A673 (cell line): ENCODE results near the gene GEMIN2. TPM values are rescaled to one million over a fixed set of nuclear protein-coding genes. Genes with fewer than 3 reads are reported as not detected.
"Not testable (repeated sequence)": the region's sequence is repeated elsewhere in the genome, so short reads cannot be mapped to it uniquely, and the experiment has no call there.

Source experiments
- BruUV-seq: library from RNA; stranded (reverse); fragments of 400-500 nt; replicated peaks from 2 replicates; lab custom pipeline; 2021; lab: Mats Ljungman, UMichigan
- CTCF ChIA-PET: fragments of 300-600 bp; sonication (Branson Sonifier 250); formaldehyde crosslinking; loops from one replicate; lab custom pipeline; 2022; ENCODE audit warnings: antibody characterized with exemption; lab: Charles Lee
- POLR2A ChIA-PET: fragments of 300-600 bp; sonication (Branson Sonifier 250); formaldehyde crosslinking; loops from one replicate; lab custom pipeline; 2022; ENCODE audit warnings: antibody characterized with exemption; ENCODE audit not compliant: low non-redundant PET; lab: Charles Lee
- DNase-seq: peaks from one replicate; pipeline ENCODE4 v3.0.0-alpha.2; 2015; ENCODE audit warnings: low spot score
- H3K27ac ChIP-seq: fragments of 200-600 bp; sonication (generic); 2 replicates; pipeline ENCODE4 v1.5.1; 2016; ENCODE audit warnings: mixed run types, low read depth, mild to moderate bottlenecking, mixed read lengths, antibody characterized with exemption, low read length; ENCODE audit not compliant: poor library complexity, severe bottlenecking
- H3K27me3 ChIP-seq: fragments of 200-600 bp; sonication (generic); replicated peaks from 2 replicates; pipeline ENCODE4 v1.6.1; 2017; ENCODE audit warnings: mixed run types, low read depth, mild to moderate bottlenecking, mixed read lengths, antibody characterized with exemption, low read length; ENCODE audit not compliant: insufficient read depth, poor library complexity
- H3K36me3 ChIP-seq: fragments of 200-600 bp; sonication (generic); 2 replicates; pipeline ENCODE4 v1.6.1; 2016; ENCODE audit warnings: mixed run types, mild to moderate bottlenecking, mixed read lengths, antibody characterized with exemption, low read length; ENCODE audit not compliant: insufficient read depth, poor library complexity, severe bottlenecking
- H3K4me1 ChIP-seq: fragments of 200-600 bp; sonication (generic); 2 replicates; pipeline ENCODE4 v1.6.1; 2017; ENCODE audit warnings: mixed run types, mild to moderate bottlenecking, mixed read lengths, antibody characterized with exemption, low read length; ENCODE audit not compliant: insufficient read depth, poor library complexity, severe bottlenecking
- H3K4me3 ChIP-seq: fragments of 200-600 bp; sonication (generic); 2 replicates; pipeline ENCODE4 v1.5.1; 2016; ENCODE audit warnings: low read depth, mixed run types, mild to moderate bottlenecking, mixed read lengths, low read length; ENCODE audit not compliant: poor library complexity, severe bottlenecking
- H3K9me3 ChIP-seq: fragments of 200-600 bp; sonication (generic); 2 replicates; pipeline ENCODE4 v1.6.1; 2016; ENCODE audit warnings: mixed run types, low read depth, mild to moderate bottlenecking, mixed read lengths, antibody characterized with exemption, low read length; ENCODE audit not compliant: poor library complexity, severe bottlenecking
- EZH2 ChIP-seq: fragments of 200-600 bp; sonication (generic); IDR thresholded peaks from 2 replicates; pipeline ENCODE4 v1.6.1; 2017; ENCODE audit warnings: borderline replicate concordance, low read depth, mild to moderate bottlenecking, mixed read lengths, antibody characterized with exemption, low read length; ENCODE audit not compliant: poor library complexity, severe bottlenecking
- intact Hi-C: fragments of 100-400 bp; cut with micrococcal nuclease; formaldehyde crosslinking; loops from one replicate; pipeline ENCODE4 v1.10.0; 2022; ENCODE audit not compliant: unreplicated experiment
- total RNA-seq: library from RNA; stranded (reverse); gene quantifications from 2 replicates; pipeline ENCODE4 v1.2.3, GENCODE V29; 2021
- TF ChIP-seq, protein P1 (sequence below): fragments of 300-800, 200-600 bp; sonication (generic); conservative IDR thresholded peaks from 2 replicates; pipeline ENCODE4 v1.5.1; 2017; ENCODE audit warnings: low read depth, mild to moderate bottlenecking, antibody characterized with exemption, low read length, moderate library complexity, mixed read lengths

GEMIN2 gene
- total RNA-seq, 1 experiment from 2014 or later: 27.7 TPM

- Histone ChIP-seq H3K4me3 (no peak overlapping the region), H3K36me3 (peaks cover 4% of the 10 kb centered on the region), H3K27ac (no peak overlapping the region), H3K4me1 (no peaks in the 10 kb centered on the region), H3K9me3 (no peaks in the 10 kb centered on the region), H3K27me3 (no peaks in the 10 kb centered on the region)
- ChIA-PET CTCF (no interaction called here), POLR2A (no interaction called here)
- intact Hi-C loops: no loop called here
- BruUV-seq: TSS peak; percentile 10
- DNase-seq: no peak
- TF ChIP-seq, protein P1, sequence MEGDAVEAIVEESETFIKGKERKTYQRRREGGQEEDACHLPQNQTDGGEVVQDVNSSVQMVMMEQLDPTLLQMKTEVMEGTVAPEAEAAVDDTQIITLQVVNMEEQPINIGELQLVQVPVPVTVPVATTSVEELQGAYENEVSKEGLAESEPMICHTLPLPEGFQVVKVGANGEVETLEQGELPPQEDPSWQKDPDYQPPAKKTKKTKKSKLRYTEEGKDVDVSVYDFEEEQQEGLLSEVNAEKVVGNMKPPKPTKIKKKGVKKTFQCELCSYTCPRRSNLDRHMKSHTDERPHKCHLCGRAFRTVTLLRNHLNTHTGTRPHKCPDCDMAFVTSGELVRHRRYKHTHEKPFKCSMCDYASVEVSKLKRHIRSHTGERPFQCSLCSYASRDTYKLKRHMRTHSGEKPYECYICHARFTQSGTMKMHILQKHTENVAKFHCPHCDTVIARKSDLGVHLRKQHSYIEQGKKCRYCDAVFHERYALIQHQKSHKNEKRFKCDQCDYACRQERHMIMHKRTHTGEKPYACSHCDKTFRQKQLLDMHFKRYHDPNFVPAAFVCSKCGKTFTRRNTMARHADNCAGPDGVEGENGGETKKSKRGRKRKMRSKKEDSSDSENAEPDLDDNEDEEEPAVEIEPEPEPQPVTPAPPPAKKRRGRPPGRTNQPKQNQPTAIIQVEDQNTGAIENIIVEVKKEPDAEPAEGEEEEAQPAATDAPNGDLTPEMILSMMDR: no peak
- TF ChIP-seq EZH2: no peak
These were observed 14.4 kb upstream of the GEMIN2 start for GRCh38 chr14:39099748-39100147.

DNA sequence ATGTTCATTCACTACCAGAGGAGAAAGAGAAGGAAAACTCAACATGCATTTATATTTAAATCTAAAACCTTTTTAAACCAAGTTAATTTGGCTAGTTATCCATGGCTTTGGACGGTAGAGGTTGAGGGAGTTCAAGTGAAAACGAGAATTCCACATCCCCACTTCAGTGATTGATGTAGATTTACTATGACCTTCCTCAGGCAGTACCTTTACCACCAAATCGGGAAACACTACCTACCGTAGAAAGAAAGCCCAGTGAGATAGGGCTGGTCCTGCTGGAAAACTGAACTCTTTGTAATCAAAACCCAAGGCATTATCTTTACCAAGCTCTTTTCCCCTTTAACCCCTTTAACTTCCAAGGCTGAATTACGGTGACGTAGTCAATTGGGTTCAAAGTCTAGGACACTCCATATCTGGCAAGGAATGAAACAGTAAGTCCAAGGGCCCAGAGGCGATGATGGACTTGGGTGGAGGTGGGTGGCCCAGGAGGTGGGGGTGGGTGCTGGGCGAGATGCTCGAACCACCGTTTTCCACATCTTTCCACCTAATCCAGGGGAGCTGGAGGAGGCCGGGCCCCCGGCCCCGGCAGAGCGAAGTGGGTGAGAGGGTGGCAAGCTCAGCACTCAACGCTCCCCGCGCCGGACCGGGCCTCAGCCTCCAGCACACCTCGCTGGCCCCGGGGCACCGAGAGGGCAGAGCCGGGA lies 11.7 kb upstream of the GEMIN2 start:
- peak; percentile 10 for DNase-seq
- ChIA-PET POLR2A (interaction anchor here (0.5 kb wide), 1 partner anchor 9 kb away, joined by 6 read pairs; no protein-coding TSS in a partner anchor), CTCF (no interaction called here)
- H3K36me3 ChIP-seq: no peaks in the 10 kb centered on the region
- intact Hi-C loops: no loop called here
- H3K9me3 ChIP-seq: no peaks in the 10 kb centered on the region
- H3K27ac ChIP-seq: peak overlapping the region; percentile 92
- TSS peak; percentile 50 for BruUV-seq
- peak overlapping the region; percentile 73 for H3K4me3 ChIP-seq
- no peaks in the 10 kb centered on the region for H3K27me3 ChIP-seq
- no peaks in the 10 kb centered on the region for H3K4me1 ChIP-seq
- no peak for TF ChIP-seq EZH2
- TF ChIP-seq, protein P1: no peak

DNA sequence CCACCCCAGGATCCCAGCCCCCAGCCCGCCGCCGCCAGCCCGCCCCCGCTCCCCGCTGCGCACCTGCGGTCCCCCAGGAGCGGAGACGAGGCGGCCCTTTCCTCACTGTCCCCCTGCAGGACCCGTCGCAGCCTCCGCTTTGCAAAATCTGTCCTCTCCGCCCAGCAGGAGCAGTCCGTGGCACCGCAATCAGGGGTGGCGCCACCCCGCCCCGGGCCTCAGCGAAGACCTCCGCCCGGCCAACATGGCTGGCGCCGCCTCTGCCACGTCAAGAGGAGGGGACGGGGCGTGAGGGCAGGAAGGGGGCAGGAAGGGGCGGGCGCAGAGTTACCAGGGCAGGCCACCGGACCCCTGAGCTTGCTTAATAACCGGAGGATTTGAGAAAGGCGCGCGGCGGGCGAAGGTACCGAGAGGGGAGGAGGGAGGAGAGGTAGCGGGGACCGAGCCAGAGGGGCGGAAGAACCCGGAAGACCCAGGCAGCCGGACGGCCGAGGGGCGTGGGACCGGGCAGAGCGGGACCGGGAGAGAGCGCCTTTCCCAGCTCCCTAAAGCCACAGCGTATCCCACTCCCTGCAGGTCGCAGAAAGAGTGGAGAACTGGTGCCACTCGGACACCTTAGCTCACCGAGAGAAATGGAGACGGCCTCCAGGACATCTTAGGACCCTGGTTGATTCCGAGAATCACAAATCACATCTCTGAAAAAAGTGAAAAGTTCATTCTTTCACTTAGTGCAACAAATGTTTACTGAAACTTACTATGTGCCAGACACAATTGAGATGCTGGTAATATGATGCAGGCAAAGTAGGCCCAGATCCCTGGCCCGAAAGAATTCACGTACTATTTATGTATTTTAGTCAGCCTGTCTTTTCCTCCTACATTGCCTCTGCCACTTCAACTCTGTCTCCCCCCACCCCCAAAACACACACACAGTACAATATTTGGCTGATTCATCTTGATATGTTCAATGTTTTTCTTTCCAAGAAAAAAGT lies 10.9 kb upstream of the GEMIN2 start, which contains the start of gene SEC23A:
TSS of gene SEC23A (minus strand) at position 267 of the 989 bp plus-strand sequence. CDS start 7,117 bp downstream, outside the sequence.
- CTCF ChIA-PET: no interaction called here
- peak within 1 kb of the TSS; percentile 92 for H3K27ac ChIP-seq
- TSS peak; percentile 88 for BruUV-seq

GRCh38 chr14:39104078-39104801 lies 9.9 kb upstream of the GEMIN2 start:
- H3K36me3 ChIP-seq, BruUV-seq, H3K9me3 ChIP-seq, POLR2A ChIA-PET, intact Hi-C loops, DNase-seq, H3K4me1 ChIP-seq, H3K27me3 ChIP-seq: not testable (repeated sequence)
- Histone ChIP-seq H3K27ac (peak overlapping the region; percentile 92), H3K4me3 (peak overlapping the region; percentile 73)
- CTCF ChIA-PET: interaction anchor here (0.5 kb wide), 1 partner anchor 260 kb away, joined by 3 read pairs; no protein-coding TSS in a partner anchor

More for the DNA sequence above, 10.9 kb upstream of the GEMIN2 start, which contains the start of gene SEC23A:
- no peaks in the 10 kb centered on the region for H3K36me3 ChIP-seq
- peak; percentile 76 for DNase-seq
- H3K4me1 ChIP-seq: no peaks in the 10 kb centered on the region
- POLR2A ChIA-PET: no interaction called here
- no peaks in the 10 kb centered on the region for H3K9me3 ChIP-seq
- intact Hi-C loops: no loop called here
- TF ChIP-seq, protein P1: no peak
- TF ChIP-seq EZH2: no peak
- no peaks in the 10 kb centered on the region for H3K27me3 ChIP-seq
- peak within 1 kb of the TSS; percentile 73 for H3K4me3 ChIP-seq
